Measurements from ENCODE around the gene BEX4. TPM values are rescaled to one million over a fixed set of nuclear protein-coding genes. Genes with fewer than 3 reads are reported as not detected.

Gene BEX4
- total and polyA plus RNA-seq, 11 donors = 34.8 to 57.0 (median 43.6) TPM

- Histone ChIP-seq H3K9me3 (no peaks in the 10 kb centered on the region), H3K36me3 (no peaks in the 10 kb centered on the region), H3K4me3 (no peak overlapping the region), H3K27me3 (peaks cover 0 to 49% (median 0%) of the 10 kb centered on the region in 9 donors), H3K27ac (no peak overlapping the region), H3K4me1 (no peaks in the 10 kb centered on the region)
- TF ChIP-seq POLR2A (IDR thresholded peaks at IDR 0.05) = no peak
- TF ChIP-seq, protein P1, sequence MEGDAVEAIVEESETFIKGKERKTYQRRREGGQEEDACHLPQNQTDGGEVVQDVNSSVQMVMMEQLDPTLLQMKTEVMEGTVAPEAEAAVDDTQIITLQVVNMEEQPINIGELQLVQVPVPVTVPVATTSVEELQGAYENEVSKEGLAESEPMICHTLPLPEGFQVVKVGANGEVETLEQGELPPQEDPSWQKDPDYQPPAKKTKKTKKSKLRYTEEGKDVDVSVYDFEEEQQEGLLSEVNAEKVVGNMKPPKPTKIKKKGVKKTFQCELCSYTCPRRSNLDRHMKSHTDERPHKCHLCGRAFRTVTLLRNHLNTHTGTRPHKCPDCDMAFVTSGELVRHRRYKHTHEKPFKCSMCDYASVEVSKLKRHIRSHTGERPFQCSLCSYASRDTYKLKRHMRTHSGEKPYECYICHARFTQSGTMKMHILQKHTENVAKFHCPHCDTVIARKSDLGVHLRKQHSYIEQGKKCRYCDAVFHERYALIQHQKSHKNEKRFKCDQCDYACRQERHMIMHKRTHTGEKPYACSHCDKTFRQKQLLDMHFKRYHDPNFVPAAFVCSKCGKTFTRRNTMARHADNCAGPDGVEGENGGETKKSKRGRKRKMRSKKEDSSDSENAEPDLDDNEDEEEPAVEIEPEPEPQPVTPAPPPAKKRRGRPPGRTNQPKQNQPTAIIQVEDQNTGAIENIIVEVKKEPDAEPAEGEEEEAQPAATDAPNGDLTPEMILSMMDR (IDR thresholded peaks at IDR 0.05) = peak; percentile 46 to 74 (median 66)
- DNase-seq (peak in 2 of 5 donors; percentile 7 to 21), ATAC-seq (peak in 2 of 4 donors; percentile 51 to 64)
- 9 to 40% (median 22%) methylated on average over 11 of the region's 11 CpGs for WGBS, 4 donors
- intact Hi-C loops (cut with DNase I) = loop anchor here in 5 of 10 donors (5.0 kb wide), 2 partner anchors 224 to 229 kb away; no protein-coding TSS in a partner anchor
These were observed 38.8 kb upstream of the BEX4 start for GRCh38 chrX:103175944-103176753.

- Histone ChIP-seq H3K36me3 (no peaks in the 10 kb centered on the region), H3K4me3 (no peak overlapping the region), H3K27ac (no peak overlapping the region), H3K27me3 (peaks cover 0 to 52% (median 0%) of the 10 kb centered on the region in 9 donors), H3K9me3 (no peaks in the 10 kb centered on the region), H3K4me1 (no peaks in the 10 kb centered on the region)
- TF ChIP-seq, protein P1 (IDR thresholded peaks at IDR 0.05) = no peak
- TF ChIP-seq POLR2A (IDR thresholded peaks at IDR 0.05) = no peak
- intact Hi-C loops (cut with DNase I) = loop anchor here in 5 of 10 donors (5.0 kb wide), 2 partner anchors 225 to 230 kb away; no protein-coding TSS in a partner anchor
- ATAC-seq = no peak
- no peak for DNase-seq
These were observed 37.4 kb upstream of the BEX4 start for GRCh38 chrX:103177556-103177955.

DNA sequence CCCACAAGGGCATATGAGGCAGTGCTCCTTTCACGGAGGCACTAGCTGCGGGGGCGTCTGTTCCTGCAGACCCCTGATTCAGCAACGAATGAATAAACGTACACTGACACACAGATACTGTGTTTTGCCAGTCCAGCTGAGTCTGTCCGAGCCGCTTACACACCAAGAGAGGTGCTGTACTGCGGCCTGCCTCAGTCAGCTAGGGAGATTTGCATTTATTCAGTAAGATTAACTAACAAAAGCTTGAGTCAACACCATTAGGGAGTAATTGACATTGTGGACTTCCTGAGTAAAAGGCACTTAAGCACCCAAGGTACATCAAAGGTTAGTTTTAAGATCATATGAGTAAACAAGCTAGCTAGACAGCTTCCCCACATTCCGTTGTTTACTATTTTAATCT lies 31.0 kb upstream of the BEX4 start:
- ATAC-seq (no peak), DNase-seq (no peak)
- no peak for TF ChIP-seq POLR2A (IDR thresholded peaks at IDR 0.05)
- TF ChIP-seq, protein P1 (IDR thresholded peaks at IDR 0.05) = no peak
- Histone ChIP-seq H3K27me3 (peaks cover 0 to 38% (median 0%) of the 10 kb centered on the region in 9 donors), H3K9me3 (no peaks in the 10 kb centered on the region), H3K27ac (no peak overlapping the region), H3K4me3 (no peak overlapping the region), H3K36me3 (no peaks in the 10 kb centered on the region), H3K4me1 (no peaks in the 10 kb centered on the region)
- WGBS, 4 donors = 37 to 50% (median 43%) methylated on average over 9 of the region's 9 CpGs
- intact Hi-C loops (cut with DNase I) = no loop called here

GRCh38 chrX:103187953-103188475 lies 26.9 kb upstream of the BEX4 start:
- WGBS, 4 donors = 61 to 82% (median 74%) methylated on average over 1 of the region's 1 CpG
- H3K36me3 ChIP-seq = no peaks in the 10 kb centered on the region
- intact Hi-C loops (cut with DNase I) = no loop called here
- no peak for DNase-seq
- no peaks in the 10 kb centered on the region for H3K4me1 ChIP-seq
- peaks cover 0 to 20% (median 0%) of the 10 kb centered on the region in 9 donors for H3K27me3 ChIP-seq
- no peak overlapping the region for H3K27ac ChIP-seq
- no peaks in the 10 kb centered on the region for H3K9me3 ChIP-seq
- no peak overlapping the region for H3K4me3 ChIP-seq
- TF ChIP-seq POLR2A (IDR thresholded peaks at IDR 0.05) = no peak
- TF ChIP-seq, protein P1 (IDR thresholded peaks at IDR 0.05) = no peak
- no peak for ATAC-seq

Measured in heart left ventricle (tissue), 16 donors.